HG03103 (cell line): Measurements from ENCODE around the gene RNMT.
"Not testable (repeated sequence)": the region's sequence is repeated elsewhere in the genome, so short reads cannot be mapped to it uniquely, and the experiment has no call there.

Source experiments
- ATAC-seq: cut with Tn5 transposase; IDR thresholded peaks from one replicate; pipeline ENCODE4 v1.9.1; 2021; ENCODE audit warnings: low read depth; ENCODE audit not compliant: unreplicated experiment

RNMT gene

GRCh38 chr18:13726232-13726971, at the start of gene RNMT, which contains the start of gene FAM210A:
TSS of gene RNMT (plus strand) at chr18:13726673. CDS start at chr18:13731518, 4,845 bp downstream.
TSS of gene FAM210A (minus strand) at chr18:13726558. CDS start at chr18:13682077, 44,481 bp downstream.
- peak; percentile 90 for ATAC-seq

- ATAC-seq, result not testable (repeated sequence)
Measured at GRCh38 chr18:13677350-13677749, 49.1 kb upstream of the RNMT start.

- ATAC-seq, result no peak
Measured at GRCh38 chr18:13680612-13681011, 45.9 kb upstream of the RNMT start.

- no peak for ATAC-seq
Measured at GRCh38 chr18:13681701-13682100, 44.8 kb upstream of the RNMT start.

GRCh38 chr18:13684546-13684945, 41.9 kb upstream of the RNMT start:
- no peak for ATAC-seq

- ATAC-seq, result no peak
Measured at GRCh38 chr18:13688191-13689136, 38.0 kb upstream of the RNMT start.

GRCh38 chr18:13690060-13690459, 36.4 kb upstream of the RNMT start:
- not testable (repeated sequence) for ATAC-seq

GRCh38 chr18:13695337-13695736, 31.1 kb upstream of the RNMT start:
- ATAC-seq, result not testable (repeated sequence)

GRCh38 chr18:13696961-13697360, 29.5 kb upstream of the RNMT start:
- ATAC-seq, result no peak

- ATAC-seq, result no peak
Measured at GRCh38 chr18:13700153-13700552, 26.3 kb upstream of the RNMT start.

- ATAC-seq, result no peak
Measured at GRCh38 chr18:13703899-13704298, 22.6 kb upstream of the RNMT start.

- no peak for ATAC-seq
Measured at GRCh38 chr18:13710414-13710831, 16.1 kb upstream of the RNMT start.

- no peak for ATAC-seq
Measured at GRCh38 chr18:13712400-13713131, 13.9 kb upstream of the RNMT start.

GRCh38 chr18:13713455-13714055, 12.9 kb upstream of the RNMT start:
- ATAC-seq, result no peak

- ATAC-seq, result no peak
Measured at GRCh38 chr18:13715330-13715729, 11.1 kb upstream of the RNMT start.

GRCh38 chr18:13716916-13717315, 9.6 kb upstream of the RNMT start:
- ATAC-seq, result no peak

- no peak for ATAC-seq
Measured at GRCh38 chr18:13720123-13720522, 6.3 kb upstream of the RNMT start.

- no peak for ATAC-seq
Measured at GRCh38 chr18:13720847-13721246, 5.6 kb upstream of the RNMT start.

GRCh38 chr18:13725566-13726231, 774 bp upstream of the RNMT start:
- ATAC-seq, result no peak

GRCh38 chr18:13726972-13727331, 479 bp downstream of the RNMT start:
- ATAC-seq, result peak; percentile 14
